ENCODE data around the gene CAMSAP1.

- no peak for TF ChIP-seq POLR2AphosphoS5 (IDR thresholded peaks at IDR 0.05; ENCODE audit: low read depth, low read length)
- TF ChIP-seq TAF1 (IDR thresholded peaks at IDR 0.05; ENCODE audit: low read depth, low read length), result no peak
- no peak for TF ChIP-seq SPI1 (IDR thresholded peaks at IDR 0.05; ENCODE audit: low read depth, low read length)
- no peak for TF ChIP-seq POLR2A (IDR thresholded peaks at IDR 0.05; ENCODE audit: low read depth, low read length)
- no peak for TF ChIP-seq PAX5 (IDR thresholded peaks at IDR 0.05; ENCODE audit: insufficient read depth, low read length, severe bottlenecking)
- no peak for TF ChIP-seq POU2F2 (IDR thresholded peaks at IDR 0.05; ENCODE audit: low read depth, low read length)
Observed at GRCh38 chr9:135924628-135925338, 17.4 kb upstream of the CAMSAP1 start.

Data from GM12891 (cell line).